Body of pancreas (tissue), 4 donors: ENCODE data around the gene NEGR1. TPM values are rescaled to one million over a fixed set of nuclear protein-coding genes. Genes with fewer than 3 reads are reported as not detected.

ENCODE experiments used
- ATAC-seq: fragments of 150-250 bp; one replicate; pipeline ENCODE4 v1.9.1; 2016
- DNase-seq, 4 donors: peaks; one replicate each; pipeline ENCODE4 v3.0.0-alpha.2; 2019
- H3K27ac ChIP-seq, 4 donors: fragments of 200-600 bp; sonication (generic); 1 replicate in 3 of 4; 2 replicates in 1 of 4; pipeline versions ENCODE4 v1.5.1 to v1.6.1; 2016 to 2019; ENCODE audit warnings: mild to moderate bottlenecking in 1 of 4, mixed read lengths in 1 of 4, moderate library complexity in 1 of 4
- H3K27me3 ChIP-seq, 2 donors: fragments of 200-600 bp; sonication (generic); one replicate each; pipeline ENCODE4 v1.6.0; 2016; ENCODE audit warnings: mild to moderate bottlenecking in 1 of 2
- H3K36me3 ChIP-seq, 2 donors: fragments of 200-600 bp; sonication (generic); replicated peaks in 1 of 2; 2 replicates each; pipeline ENCODE4 v1.5.1; 2016; ENCODE audit warnings: low read depth in 2 of 2; ENCODE audit not compliant: insufficient read depth in 1 of 2
- H3K4me1 ChIP-seq: fragments of 200-600 bp; sonication (generic); one replicate; pipeline ENCODE4 v1.6.0; 2016
- H3K4me3 ChIP-seq, 2 donors: fragments of 200-600 bp; sonication (generic); 1 replicate in 1 of 2; 2 replicates in 1 of 2; pipeline ENCODE4 v1.5.1; 2016 to 2019
- H3K9me3 ChIP-seq, 3 donors: fragments of 200-600 bp; sonication (generic); 1 replicate in 2 of 3; 2 replicates in 1 of 3; pipeline ENCODE4 v1.5.1; 2016
- CTCF ChIP-seq, 7 experiments: fragments of 450-650 bp in 4 of 7; fragments of 200-600 bp in 3 of 7; sonication (generic) in 3 of 7; IDR thresholded peaks; one replicate each; pipeline ENCODE4 v1.5.1; 2016 to 2019; ENCODE audit warnings: antibody characterized with exemption in 7 of 7
- POLR2A ChIP-seq, 3 donors: fragments of 450-650 bp; IDR thresholded peaks; one replicate each; pipeline ENCODE4 v1.6.1; 2016; ENCODE audit warnings: antibody characterized with exemption in 3 of 3, mild to moderate bottlenecking in 2 of 3
- WGBS, 2 donors: methylation state at CpG; one replicate each; pipeline ENCODE4 v1.1.5; 2017; 5-methylcytosine and 5-hydroxymethylcytosine counted together
- intact Hi-C: fragments of 100-400 bp; cut with DNase I; formaldehyde crosslinking; loops from one replicate; pipeline ENCODE4 v1.15.1; 2023
- total RNA-seq, 2 donors: library from RNA; depleted of rRNA; stranded (reverse); fragments of >200 nt; gene quantifications; one replicate each; pipeline ENCODE4 v1.1.0, GENCODE V29; 2016

NEGR1 gene
- total RNA-seq, 2 donors from 2014 or later = 6.3 to 9.6 TPM

DNA sequence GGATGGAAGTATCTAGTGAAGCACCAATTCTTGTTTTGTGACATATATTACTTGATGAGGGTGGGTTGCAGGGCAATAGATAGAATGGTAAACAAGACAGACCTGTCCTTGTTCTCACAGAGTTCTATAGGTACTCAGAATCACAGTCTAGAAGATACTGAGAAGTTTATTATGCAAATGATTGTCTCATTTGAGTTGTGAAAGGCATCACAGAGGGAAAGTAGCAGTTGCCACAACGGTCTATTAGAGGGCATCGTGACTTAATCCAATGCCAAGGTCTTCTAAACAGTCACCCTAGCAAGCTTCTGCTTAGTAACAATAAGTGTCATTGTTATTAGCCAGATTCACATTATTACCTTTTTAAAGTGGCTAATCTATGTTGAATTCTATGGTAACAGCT lies 626.7 kb downstream of the NEGR1 start:
- 64 to 70% methylated on average over 2 of the region's 2 CpGs for WGBS, 2 donors
- ATAC-seq = no peak
- intact Hi-C loops = no loop called here
- DNase-seq = no peak
- no peaks in the 10 kb centered on the region for H3K4me1 ChIP-seq
- H3K27ac ChIP-seq = no peak overlapping the region
- no peaks in the 10 kb centered on the region for H3K9me3 ChIP-seq
- H3K4me3 ChIP-seq = no peak overlapping the region
- no peaks in the 10 kb centered on the region for H3K27me3 ChIP-seq
- TF ChIP-seq POLR2A (IDR thresholded peaks at IDR 0.05) = no peak
- TF ChIP-seq CTCF (IDR thresholded peaks at IDR 0.05) = no peak
- H3K36me3 ChIP-seq = no peaks in the 10 kb centered on the region

- H3K4me1 ChIP-seq = no peaks in the 10 kb centered on the region
- intact Hi-C loops = no loop called here
- WGBS, 2 donors = 53 to 59% methylated on average over 2 of the region's 2 CpGs
- no peaks in the 10 kb centered on the region for H3K36me3 ChIP-seq
- H3K27ac ChIP-seq = no peak overlapping the region
- no peak for TF ChIP-seq POLR2A (IDR thresholded peaks at IDR 0.05)
- TF ChIP-seq CTCF (IDR thresholded peaks at IDR 0.05) = no peak
- no peaks in the 10 kb centered on the region for H3K9me3 ChIP-seq
- no peak overlapping the region for H3K4me3 ChIP-seq
- no peaks in the 10 kb centered on the region for H3K27me3 ChIP-seq
- ATAC-seq (no peak), DNase-seq (no peak)
Measured at GRCh38 chr1:71653952-71654351, 628.4 kb downstream of the NEGR1 start.

- intact Hi-C loops = no loop called here
- TF ChIP-seq CTCF (IDR thresholded peaks at IDR 0.05) (no peak), POLR2A (IDR thresholded peaks at IDR 0.05) (no peak)
- Histone ChIP-seq H3K27me3 (no peaks in the 10 kb centered on the region), H3K4me3 (no peak overlapping the region), H3K27ac (no peak overlapping the region), H3K9me3 (no peaks in the 10 kb centered on the region), H3K36me3 (no peaks in the 10 kb centered on the region), H3K4me1 (no peaks in the 10 kb centered on the region)
- 55 to 70% methylated on average over 1 of the region's 1 CpG for WGBS, 2 donors
- DNase-seq (no peak), ATAC-seq (no peak)
Measured at GRCh38 chr1:71651214-71651613, 631.1 kb downstream of the NEGR1 start.

- Histone ChIP-seq H3K9me3 (no peaks in the 10 kb centered on the region), H3K27me3 (no peaks in the 10 kb centered on the region), H3K4me3 (no peak overlapping the region), H3K27ac (no peak overlapping the region), H3K36me3 (no peaks in the 10 kb centered on the region), H3K4me1 (no peaks in the 10 kb centered on the region)
- DNase-seq (no peak), ATAC-seq (no peak)
- TF ChIP-seq POLR2A (IDR thresholded peaks at IDR 0.05) (no peak), CTCF (IDR thresholded peaks at IDR 0.05) (no peak)
- 65 to 92% methylated on average over 3 of the region's 3 CpGs for WGBS, 2 donors
- intact Hi-C loops = no loop called here
Measured at GRCh38 chr1:71650119-71650518, 632.2 kb downstream of the NEGR1 start.

DNA sequence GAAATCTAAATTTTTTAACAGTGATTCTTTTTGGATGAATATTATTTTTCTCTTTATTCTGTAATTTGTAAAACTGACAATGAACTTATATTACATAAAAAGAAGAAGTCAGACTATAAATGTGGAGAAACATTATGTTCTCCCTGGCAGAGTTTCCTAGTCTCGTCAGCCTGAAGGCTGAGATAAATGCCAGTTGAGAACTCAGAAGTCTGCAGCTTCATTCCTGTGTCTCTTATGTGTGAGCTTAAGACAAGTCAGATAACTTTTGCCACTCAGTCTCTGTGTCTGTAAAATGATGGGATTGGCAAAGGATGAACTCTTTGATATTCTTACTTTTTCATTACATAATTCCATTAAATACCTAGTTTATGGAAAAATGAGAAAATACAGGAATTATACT lies 632.7 kb downstream of the NEGR1 start:
- no peaks in the 10 kb centered on the region for H3K36me3 ChIP-seq
- no peak overlapping the region for H3K27ac ChIP-seq
- ATAC-seq = no peak
- no peak overlapping the region for H3K4me3 ChIP-seq
- WGBS, 2 donors = 23 to 41% methylated on average over 1 of the region's 1 CpG
- H3K9me3 ChIP-seq = no peaks in the 10 kb centered on the region
- no peaks in the 10 kb centered on the region for H3K27me3 ChIP-seq
- H3K4me1 ChIP-seq = no peaks in the 10 kb centered on the region
- no peak for DNase-seq
- intact Hi-C loops = no loop called here
- no peak for TF ChIP-seq CTCF (IDR thresholded peaks at IDR 0.05)
- no peak for TF ChIP-seq POLR2A (IDR thresholded peaks at IDR 0.05)
